Raji (cell line): ENCODE results near the gene PLA2G4B.

Source experiments
- POLR2A ChIP-seq: IDR thresholded peaks from 2 replicates; pipeline ENCODE4 v1.6.1; 2011; ENCODE audit warnings: low read depth, low read length, control low read depth; ENCODE audit not compliant: insufficient read depth

Gene PLA2G4B

DNA sequence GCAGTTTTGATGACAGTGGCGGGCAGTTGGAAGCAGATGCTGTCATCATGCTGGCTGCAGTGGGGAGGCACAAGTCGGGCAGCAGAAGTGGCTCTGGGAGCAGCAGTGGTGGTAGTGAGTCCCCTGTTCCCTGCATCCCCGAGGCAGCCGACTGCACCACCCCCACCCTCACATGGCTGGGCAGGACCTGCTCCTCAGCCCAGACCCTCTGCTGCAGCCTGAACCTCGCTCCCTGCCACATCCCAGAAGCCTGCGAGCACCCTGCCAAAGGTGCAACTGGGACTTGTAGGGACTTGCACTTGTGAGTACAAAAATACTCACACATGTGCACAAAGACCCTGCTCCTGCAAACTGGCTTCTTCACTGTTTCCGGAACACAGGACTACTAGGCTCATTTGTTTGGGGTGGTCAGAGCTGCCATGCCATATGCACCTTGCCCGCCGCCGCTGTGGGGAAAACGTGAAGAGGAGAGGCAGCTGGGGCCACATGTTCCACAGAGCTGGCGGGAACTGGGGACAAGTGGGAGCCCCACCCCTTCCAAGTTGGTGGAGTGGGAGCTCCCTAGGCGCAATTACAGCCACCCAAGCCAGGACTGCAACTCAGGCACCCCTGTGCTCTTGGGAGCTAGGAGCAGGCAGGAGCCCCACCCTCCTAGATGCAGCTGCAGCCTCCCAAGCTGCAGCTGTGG is 8.5 kb upstream of the PLA2G4B start:
- TF ChIP-seq POLR2A: no peak

DNA sequence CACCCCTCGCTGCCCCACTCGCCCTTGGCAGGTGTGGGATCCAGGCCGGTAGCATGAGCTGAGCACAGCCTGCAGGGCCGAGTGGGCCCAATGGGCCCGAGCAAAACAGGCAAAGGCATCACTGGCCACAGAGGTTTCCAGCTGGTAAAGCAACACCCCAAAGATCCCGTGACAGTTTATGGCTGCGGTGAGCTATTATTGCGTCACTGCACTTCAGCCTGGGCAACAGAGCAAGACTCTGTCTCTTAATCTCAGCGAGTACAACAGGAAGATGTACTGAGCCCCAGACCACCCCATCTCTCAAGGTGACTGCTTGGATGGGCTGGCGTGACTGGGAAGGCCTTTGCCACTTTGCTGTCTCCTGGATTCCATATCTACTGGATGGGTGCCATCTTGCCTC is 6.4 kb upstream of the PLA2G4B start:
- TF ChIP-seq POLR2A: no peak

DNA sequence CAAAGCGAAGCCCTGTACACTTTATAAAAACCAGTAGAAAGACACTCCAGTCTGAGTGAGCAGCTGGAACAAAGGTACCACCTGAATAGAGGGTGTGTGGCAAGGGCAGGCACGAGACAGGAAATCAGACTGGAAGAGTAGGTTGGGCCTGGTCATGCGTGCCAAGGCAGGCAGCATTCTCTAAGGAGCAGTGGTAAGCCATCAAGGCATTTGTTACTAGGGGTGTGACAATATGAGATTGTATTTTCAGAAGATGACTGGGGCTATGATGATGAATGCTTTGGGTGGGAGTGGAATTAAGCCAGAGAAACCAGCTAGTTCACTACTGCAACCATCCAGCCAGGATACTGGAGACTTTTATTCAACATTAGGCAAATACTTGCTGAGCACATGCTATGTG is 5.8 kb upstream of the PLA2G4B start:
- TF ChIP-seq POLR2A: no peak

DNA sequence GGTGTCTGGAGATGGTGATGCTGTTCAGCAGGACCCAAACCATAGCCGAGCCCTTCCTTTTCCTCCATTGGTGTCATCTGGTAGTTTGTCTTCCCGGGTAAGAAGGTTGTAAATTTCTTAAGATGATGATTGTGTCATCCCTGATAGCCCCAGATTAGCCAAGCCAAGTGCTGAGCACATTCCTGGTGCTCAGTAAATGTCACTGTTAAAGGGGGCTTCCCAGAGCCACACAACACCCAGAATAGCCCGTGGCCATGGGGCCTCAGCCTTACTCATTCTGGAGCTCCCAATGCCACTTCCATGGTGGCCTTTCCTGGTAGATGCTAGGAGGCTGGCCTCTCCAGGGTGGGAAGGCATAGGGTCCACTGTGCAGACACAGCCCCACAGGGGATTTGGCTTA is 4.6 kb upstream of the PLA2G4B start:
- TF ChIP-seq POLR2A: no peak

DNA sequence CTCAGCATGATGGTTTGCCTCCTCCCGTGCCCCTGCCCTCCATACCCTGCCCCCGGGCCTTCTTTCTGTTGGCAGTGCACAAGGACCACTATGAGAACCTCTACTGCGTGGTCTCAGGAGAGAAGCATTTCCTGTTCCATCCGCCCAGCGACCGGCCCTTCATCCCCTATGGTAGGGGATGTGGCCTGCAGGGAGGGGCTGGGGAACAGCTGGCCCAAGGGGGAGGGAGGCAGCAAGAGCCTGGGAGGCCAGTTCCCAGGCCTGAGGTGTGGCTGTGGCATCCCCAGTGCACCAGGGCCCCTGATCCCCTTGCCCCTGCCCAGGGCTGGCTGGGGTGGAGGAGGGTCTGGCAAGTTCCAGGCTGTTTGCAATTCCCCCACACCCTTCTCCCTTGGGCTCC is 2.6 kb upstream of the PLA2G4B start:
- no peak for TF ChIP-seq POLR2A

DNA sequence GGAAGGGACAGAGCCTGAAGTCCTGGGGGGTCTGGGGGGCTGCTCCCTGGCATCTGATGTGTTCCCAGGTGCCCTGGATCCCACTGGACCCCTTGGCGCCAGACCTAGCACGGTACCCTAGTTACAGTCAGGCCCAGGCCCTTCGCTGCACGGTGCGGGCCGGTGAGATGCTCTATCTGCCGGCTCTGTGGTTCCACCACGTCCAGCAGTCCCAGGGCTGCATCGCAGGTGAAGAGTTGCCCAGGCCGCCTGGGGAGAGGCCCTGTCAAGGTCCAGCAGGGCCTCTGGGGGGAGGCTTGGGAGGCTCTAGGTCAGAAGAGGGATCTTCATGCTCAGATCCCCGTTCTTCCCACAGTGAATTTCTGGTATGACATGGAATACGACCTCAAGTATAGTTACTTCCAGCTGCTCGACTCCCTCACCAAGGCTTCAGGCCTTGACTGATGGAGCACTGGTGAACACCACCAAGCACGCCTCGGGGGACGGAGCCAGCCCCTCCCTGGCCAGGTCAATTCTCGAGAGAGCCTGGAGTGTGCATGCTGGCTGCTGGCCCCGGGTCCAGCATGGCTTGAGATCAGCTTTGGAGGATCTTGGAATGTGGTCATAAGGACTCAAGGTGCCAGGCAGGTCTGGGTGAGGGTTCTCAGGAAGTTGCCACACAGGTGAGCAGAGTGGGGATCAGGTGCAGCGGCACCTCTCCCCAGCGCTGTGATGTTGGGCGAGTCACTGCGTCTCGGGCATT is 1.8 kb upstream of the PLA2G4B start:
- TF ChIP-seq POLR2A: no peak

DNA sequence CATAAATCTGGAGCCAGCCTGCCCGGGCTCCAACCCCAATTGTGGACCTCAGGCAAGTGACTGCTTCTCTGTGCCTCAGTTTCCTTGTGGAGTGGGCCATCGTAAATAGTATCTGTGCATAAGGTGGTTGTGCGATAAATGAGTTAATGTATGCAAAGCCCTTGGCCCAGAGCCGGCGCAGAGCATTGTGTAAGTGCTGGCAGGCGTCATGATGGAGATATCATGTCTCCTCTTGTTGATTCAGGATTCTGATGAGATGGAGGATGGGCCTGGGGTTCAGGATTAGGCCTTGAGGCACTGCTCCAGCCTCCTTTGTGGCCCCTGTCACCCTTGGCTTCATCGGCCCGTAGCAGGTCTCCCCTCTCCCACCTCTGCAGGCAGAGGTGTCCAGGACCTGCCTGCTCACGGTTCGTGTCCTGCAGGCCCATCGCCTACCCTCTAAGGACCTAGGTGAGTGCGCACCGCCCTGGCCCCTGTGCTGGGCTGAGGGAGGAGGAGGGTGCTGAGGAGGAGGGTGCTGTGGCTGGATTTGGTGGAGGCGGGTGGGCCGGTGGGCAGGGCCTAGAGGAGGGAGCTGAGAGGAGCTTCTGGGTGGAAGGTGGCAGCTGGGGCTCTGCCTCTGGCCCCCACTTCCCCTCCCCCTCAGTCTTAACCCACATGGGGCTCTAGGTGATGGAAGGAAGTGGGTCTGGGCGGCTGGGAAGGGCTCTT is 1.3 kb downstream of the PLA2G4B start:
- no peak for TF ChIP-seq POLR2A

DNA sequence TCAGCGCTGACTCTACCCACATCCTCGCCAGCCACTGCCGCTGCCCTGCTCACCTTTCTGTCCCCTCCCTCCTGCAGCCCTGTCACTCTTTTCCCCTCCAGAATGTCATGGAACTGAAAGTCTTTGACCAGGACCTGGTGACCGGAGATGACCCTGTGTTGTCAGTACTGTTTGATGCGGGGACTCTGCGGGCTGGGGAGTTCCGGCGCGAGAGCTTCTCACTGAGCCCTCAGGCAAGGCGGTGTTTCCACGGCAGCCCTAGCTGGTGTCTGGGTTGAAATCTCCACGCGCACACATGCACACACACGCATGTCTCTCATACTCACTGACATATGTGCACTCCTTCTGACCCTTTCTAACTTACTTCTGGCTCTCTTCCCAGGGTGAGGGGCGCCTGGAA is 2.0 kb downstream of the PLA2G4B start:
- TF ChIP-seq POLR2A: no peak

DNA sequence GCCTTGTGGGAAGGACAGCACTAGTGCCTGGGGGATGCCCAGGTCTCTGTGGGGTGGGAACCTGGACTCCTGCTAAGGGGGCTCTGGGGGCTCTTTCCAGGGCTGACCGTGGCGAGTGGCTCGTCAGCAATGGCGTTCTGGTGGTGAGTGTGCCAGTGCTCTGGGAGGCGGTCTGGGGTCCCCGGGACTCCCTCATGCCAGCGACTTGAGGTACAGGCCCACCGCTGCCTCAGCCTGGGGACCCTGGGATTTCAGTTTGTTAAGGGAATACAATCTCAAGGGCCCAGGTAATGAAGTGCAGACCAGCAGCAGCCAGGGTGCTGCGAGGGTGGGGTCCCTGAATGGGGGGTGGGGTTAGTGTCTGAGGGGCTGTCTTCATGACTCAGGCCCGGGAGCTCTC is 2.5 kb downstream of the PLA2G4B start:
- TF ChIP-seq POLR2A: no peak

DNA sequence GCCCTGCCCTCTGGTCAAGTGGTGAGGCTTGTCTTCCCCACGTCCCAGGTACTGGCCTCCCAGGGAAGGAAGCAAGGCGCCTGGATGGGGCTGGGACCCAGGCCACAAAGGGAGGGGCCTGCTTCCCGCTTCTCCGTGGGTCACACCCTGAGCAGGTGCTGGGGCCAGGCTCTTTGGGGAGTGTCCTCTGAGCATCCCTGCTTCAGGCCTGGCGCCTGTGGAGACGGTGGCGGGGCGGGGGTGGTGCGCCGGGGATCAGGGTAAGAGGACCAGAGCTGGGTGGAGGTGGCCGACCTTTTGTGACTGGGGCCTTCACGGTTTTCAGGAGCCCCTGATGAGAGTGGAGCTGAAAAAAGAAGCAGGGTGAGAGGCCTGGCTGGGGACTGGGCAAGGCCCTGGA is 3.6 kb downstream of the PLA2G4B start:
- no peak for TF ChIP-seq POLR2A

DNA sequence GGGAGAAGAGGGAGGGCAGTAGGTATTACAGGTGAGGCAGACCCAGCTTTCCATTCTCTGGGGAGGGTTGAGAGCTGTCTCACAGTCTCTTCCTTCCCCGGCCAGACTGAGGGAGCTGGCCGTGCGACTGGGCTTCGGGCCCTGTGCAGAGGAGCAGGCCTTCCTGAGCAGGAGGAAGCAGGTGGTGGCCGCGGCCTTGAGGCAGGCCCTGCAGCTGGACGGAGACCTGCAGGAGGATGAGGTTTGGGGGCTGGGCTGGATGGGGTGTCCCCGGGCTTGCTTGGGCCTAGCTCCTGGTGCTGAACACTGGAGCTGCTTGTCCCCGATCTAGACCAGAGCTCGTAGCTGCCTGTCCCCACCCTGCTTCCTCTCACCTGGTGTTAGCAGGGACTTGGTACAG is 4.9 kb downstream of the PLA2G4B start:
- no peak for TF ChIP-seq POLR2A

DNA sequence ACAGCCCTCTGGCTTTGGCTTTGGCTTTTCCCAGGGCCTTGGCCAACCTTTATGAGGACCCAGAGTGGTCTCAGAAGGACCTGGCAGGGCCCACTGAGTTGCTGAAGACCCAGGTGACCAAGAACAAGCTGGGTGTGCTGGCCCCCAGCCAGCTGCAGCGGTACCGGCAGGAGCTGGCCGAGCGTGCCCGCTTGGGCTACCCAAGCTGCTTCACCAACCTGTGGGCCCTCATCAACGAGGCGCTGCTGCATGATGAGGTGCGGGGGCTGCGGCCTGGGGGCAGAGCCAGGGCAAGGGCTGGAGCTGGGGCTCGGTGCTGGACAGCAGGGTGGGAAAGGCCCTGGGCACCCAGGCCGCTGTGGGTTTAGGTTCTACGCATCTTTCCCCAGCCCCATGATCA is 6.2 kb downstream of the PLA2G4B start:
- no peak for TF ChIP-seq POLR2A

DNA sequence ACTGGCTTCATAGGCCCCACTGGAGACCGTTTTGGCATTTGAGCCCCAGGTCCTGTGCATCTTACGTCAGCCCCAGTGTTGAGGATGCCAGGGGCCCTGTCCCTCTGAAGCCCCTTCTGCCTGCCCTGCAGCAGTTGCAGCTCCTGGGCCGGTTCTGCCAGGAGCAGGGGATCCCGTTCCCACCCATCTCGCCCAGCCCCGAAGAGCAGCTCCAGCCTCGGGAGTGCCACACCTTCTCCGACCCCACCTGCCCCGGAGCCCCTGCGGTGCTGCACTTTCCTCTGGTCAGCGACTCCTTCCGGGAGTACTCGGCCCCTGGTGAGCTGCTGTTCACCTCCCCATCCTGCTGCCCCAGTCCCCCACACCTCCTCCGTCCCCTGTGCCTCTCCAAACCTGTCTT is 8.6 kb downstream of the PLA2G4B start:
- no peak for TF ChIP-seq POLR2A

DNA sequence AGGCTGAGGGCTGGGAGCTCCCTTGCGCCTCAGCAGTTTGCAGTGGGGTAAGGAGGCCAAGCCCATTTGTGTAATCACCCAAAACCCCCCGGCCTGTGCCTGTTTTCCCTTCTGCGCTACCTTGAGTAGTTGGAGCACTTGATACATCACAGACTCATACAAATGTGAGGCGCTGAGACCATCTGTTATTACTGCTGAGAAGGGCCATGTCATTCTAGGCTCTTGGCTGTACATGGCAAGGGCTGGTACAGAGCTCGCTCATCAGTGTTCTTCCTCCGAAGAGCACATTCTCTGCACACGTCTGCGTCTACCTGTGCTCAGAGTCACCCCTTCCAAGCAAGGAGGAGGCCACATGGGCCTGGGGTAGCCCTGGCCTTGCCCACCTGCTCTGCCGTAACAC is 9.3 kb downstream of the PLA2G4B start:
- TF ChIP-seq POLR2A: no peak

DNA sequence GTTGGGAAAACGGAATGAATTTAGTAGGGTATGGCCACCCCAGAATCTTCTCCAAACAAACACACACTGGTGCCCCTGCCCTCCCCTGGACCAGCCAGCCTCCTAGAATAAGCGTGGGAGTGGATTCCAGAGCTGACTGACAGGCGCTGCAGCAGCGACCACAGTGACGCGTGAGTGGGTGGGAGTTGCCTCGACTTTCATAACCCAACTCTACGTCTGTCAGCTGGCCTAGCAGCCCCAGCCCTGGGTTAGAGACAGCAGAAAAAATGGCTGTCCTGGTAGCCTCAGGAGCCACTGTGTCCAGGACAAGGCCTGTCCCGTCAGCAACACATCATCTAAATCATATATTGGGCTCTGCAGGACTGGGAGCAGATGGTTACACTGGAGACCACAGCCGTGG is 10.0 kb downstream of the PLA2G4B start:
- TF ChIP-seq POLR2A: no peak

DNA sequence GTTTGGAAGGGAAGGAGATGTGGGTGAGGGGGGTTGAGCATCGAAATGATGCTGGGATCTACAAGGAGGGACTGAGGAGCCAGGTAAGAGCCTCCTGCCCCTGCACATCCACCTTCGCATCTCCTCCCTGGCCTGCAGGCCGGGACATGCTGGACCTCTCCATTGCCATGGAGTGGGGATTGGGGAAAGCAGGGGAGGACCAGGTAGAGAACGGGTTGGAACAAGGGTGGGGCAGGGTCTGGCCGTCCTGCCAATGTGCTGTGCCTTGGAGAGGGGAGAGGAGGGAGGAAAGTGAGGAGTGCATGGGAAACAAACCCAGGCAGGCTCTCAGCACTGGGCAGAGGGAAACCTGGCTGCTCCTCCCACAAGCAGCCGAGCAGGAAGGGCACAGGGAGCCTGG is 10.6 kb downstream of the PLA2G4B start:
- TF ChIP-seq POLR2A: no peak
